ENCODE data around the gene NTM. TPM values are rescaled to one million over a fixed set of nuclear protein-coding genes. Genes with fewer than 3 reads are reported as not detected.

Gene NTM
- total and polyA plus RNA-seq, 10 donors, result 0.13 to 1.6 (median 0.67) TPM

DNA sequence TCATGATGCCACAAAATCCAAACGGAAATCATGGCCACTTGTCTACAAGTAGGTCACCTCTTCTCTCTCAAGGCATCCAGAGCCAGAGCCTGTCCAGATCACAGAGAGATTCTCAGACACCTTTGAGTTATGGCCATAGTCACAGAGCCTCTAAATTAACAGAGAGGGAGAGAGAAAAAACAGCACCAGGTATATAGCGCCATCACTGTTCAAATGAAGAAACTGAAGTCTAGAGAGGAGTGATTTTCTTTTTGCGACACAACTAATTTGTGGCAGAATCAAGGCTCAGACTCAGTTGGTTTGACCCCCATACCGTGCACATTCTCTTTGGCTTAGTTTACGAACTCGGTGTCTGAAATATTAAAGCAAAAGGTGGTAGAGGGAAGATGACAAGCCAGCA is 512.9 kb downstream of the NTM start:
- 83 to 87% (median 86%) methylated on average over 6 of the region's 6 CpGs for WGBS, 5 donors
- Histone ChIP-seq H3K27me3 (replicated peaks in 1 of 7) (peaks cover 0 to 12% (median 0%) of the 10 kb centered on the region in 7 donors), H3K4me3 (no peak overlapping the region), H3K36me3 (no peaks in the 10 kb centered on the region), H3K9me3 (no peaks in the 10 kb centered on the region), H3K27ac (no peak overlapping the region), H3K4me1 (no peaks in the 10 kb centered on the region)
- no peak for DNase-seq
- intact Hi-C loops (cut with DNase I; ENCODE audit: low total_unique reads), result no loop called here
- no peak for TF ChIP-seq POLR2AphosphoS5 (IDR thresholded peaks at IDR 0.05)
- TF ChIP-seq, protein P1, sequence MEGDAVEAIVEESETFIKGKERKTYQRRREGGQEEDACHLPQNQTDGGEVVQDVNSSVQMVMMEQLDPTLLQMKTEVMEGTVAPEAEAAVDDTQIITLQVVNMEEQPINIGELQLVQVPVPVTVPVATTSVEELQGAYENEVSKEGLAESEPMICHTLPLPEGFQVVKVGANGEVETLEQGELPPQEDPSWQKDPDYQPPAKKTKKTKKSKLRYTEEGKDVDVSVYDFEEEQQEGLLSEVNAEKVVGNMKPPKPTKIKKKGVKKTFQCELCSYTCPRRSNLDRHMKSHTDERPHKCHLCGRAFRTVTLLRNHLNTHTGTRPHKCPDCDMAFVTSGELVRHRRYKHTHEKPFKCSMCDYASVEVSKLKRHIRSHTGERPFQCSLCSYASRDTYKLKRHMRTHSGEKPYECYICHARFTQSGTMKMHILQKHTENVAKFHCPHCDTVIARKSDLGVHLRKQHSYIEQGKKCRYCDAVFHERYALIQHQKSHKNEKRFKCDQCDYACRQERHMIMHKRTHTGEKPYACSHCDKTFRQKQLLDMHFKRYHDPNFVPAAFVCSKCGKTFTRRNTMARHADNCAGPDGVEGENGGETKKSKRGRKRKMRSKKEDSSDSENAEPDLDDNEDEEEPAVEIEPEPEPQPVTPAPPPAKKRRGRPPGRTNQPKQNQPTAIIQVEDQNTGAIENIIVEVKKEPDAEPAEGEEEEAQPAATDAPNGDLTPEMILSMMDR (IDR thresholded peaks at IDR 0.05 in 8 of 11, conservative IDR thresholded peaks at IDR 0.05 in 3 of 11), result no peak
- TF ChIP-seq POLR2A (IDR thresholded peaks at IDR 0.05), result no peak

DNA sequence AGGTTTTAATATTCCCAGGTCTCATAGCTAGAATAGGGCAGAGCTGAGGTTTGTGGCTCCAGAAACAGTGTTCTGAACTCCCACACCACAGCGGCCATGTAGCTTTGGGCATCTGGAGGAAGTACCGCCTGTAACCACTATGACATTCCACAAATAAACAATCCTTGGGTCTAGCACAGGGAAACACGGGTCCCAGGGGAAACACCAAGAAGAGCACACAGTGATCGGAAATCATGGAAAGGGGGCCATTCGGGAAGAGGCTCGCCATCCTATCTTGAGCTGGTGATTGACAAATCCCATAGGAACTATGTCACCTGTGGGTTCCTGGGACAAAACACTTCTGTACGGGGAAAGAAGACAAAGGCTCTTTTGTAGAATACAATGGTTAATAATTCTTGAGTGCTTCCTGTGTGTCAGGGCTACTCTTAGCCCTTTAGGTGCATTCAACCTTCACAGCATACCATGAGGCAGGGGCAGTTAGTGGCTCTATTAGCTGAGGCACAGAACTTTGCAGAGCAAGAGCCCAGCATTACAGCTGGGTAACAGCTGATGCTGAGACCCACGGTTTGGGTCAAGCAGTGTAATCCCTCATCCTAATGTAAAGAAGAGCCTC is 514.2 kb downstream of the NTM start:
- DNase-seq, result no peak
- intact Hi-C loops (cut with DNase I; ENCODE audit: low total_unique reads), result no loop called here
- H3K4me1 ChIP-seq, result no peaks in the 10 kb centered on the region
- peaks cover 0 to 12% (median 0%) of the 10 kb centered on the region in 7 donors for H3K27me3 ChIP-seq (replicated peaks in 1 of 7)
- TF ChIP-seq POLR2AphosphoS5 (IDR thresholded peaks at IDR 0.05) (no peak), POLR2A (IDR thresholded peaks at IDR 0.05) (no peak)
- TF ChIP-seq, protein P1 (IDR thresholded peaks at IDR 0.05 in 8 of 11, conservative IDR thresholded peaks at IDR 0.05 in 3 of 11), result no peak
- H3K27ac ChIP-seq, result no peak overlapping the region
- no peaks in the 10 kb centered on the region for H3K36me3 ChIP-seq
- H3K9me3 ChIP-seq, result no peaks in the 10 kb centered on the region
- 45 to 67% (median 52%) methylated on average over 8 of the region's 8 CpGs for WGBS, 5 donors
- no peak overlapping the region for H3K4me3 ChIP-seq

DNA sequence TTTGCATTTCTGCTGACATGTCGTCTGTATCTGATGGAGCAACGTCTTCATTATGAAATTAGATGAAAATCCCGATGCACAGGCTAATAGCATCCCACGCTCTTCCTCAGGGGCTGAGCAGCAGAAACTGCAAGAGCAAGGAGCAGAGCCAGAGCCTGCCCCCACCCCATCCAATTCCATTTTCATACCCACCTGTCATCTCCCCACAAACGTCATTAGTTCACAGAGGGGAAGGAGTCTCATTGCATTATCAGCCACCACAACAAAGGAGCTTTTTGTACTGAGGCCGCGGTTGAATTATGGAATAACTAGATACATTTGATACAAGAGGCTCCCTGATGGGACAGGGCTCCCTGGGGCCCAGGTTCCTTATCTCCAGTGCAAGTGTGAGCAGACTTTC is 515.0 kb downstream of the NTM start:
- intact Hi-C loops (cut with DNase I; ENCODE audit: low total_unique reads), result no loop called here
- no peaks in the 10 kb centered on the region for H3K9me3 ChIP-seq
- peaks cover 0 to 12% (median 0%) of the 10 kb centered on the region in 7 donors for H3K27me3 ChIP-seq (replicated peaks in 1 of 7)
- DNase-seq, result no peak
- no peak overlapping the region for H3K4me3 ChIP-seq
- WGBS, 5 donors, result 82 to 91% (median 85%) methylated on average over 7 of the region's 7 CpGs
- H3K27ac ChIP-seq, result no peak overlapping the region
- H3K4me1 ChIP-seq, result no peaks in the 10 kb centered on the region
- no peaks in the 10 kb centered on the region for H3K36me3 ChIP-seq
- TF ChIP-seq POLR2AphosphoS5 (IDR thresholded peaks at IDR 0.05), result no peak
- no peak for TF ChIP-seq POLR2A (IDR thresholded peaks at IDR 0.05)
- TF ChIP-seq, protein P1 (IDR thresholded peaks at IDR 0.05 in 8 of 11, conservative IDR thresholded peaks at IDR 0.05 in 3 of 11), result no peak

DNA sequence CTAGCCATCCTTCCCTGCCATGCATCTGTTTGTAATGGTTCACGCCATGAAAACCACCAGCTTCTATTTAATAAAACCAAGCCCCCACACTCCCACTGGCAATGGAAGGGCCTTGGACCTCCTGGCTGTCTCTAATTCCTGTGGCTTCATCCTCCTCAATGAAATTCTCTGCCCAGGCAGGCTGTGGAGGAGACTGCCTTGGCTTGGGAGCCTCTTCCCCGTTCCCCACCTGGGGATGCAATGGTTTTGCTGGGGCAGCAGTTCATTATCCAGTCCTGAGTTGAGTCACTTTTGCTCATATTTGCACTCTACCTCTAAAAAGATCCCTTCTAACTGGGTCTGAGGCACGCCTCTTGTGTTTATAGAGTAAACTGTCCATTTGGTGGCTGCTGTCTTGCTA is 515.8 kb downstream of the NTM start:
- Histone ChIP-seq H3K27ac (no peak overlapping the region), H3K9me3 (no peaks in the 10 kb centered on the region), H3K36me3 (no peaks in the 10 kb centered on the region), H3K4me3 (no peak overlapping the region), H3K4me1 (no peaks in the 10 kb centered on the region), H3K27me3 (replicated peaks in 1 of 7) (peaks cover 0 to 12% (median 0%) of the 10 kb centered on the region in 7 donors)
- intact Hi-C loops (cut with DNase I; ENCODE audit: low total_unique reads), result no loop called here
- 74 to 87% (median 78%) methylated on average over 3 of the region's 3 CpGs for WGBS, 5 donors
- no peak for DNase-seq
- no peak for TF ChIP-seq POLR2AphosphoS5 (IDR thresholded peaks at IDR 0.05)
- TF ChIP-seq, protein P1 (IDR thresholded peaks at IDR 0.05 in 8 of 11, conservative IDR thresholded peaks at IDR 0.05 in 3 of 11), result no peak
- no peak for TF ChIP-seq POLR2A (IDR thresholded peaks at IDR 0.05)

Measured in spleen (tissue), 11 donors.